ENCODE results near the gene PEX11G.

The PEX11G gene

GRCh38 chr19:7488736-7489353 is at the start of gene PEX11G:
PEX11G (minus strand) TSS chr19:7489035; CDS start chr19:7489010, 25 bp downstream.
- TF ChIP-seq CTCF (IDR thresholded peaks at IDR 0.05; ENCODE audit: low read depth, low read length) = no peak
- in situ Hi-C loops (cut with HindIII; ENCODE audit: low sequenced_read_pairs) = no loop called here
- DNase-seq (ENCODE audit: low read depth, low spot score) = peak; percentile 88
- H3K4me3 ChIP-seq (ENCODE audit: low read depth, low read length) = peak within 1 kb of the TSS; percentile 66

- in situ Hi-C loops (cut with HindIII; ENCODE audit: low sequenced_read_pairs) = no loop called here
- TF ChIP-seq CTCF (IDR thresholded peaks at IDR 0.05; ENCODE audit: low read depth, low read length) = no peak
- DNase-seq (ENCODE audit: low read depth, low spot score) = no peak
- peak overlapping the region; percentile 96 for H3K4me3 ChIP-seq (ENCODE audit: low read depth, low read length)
Observed at GRCh38 chr19:7535998-7536695, 47.3 kb upstream of the PEX11G start.

- in situ Hi-C loops (cut with HindIII; ENCODE audit: low sequenced_read_pairs) = no loop called here
- peak; percentile 95 for DNase-seq (ENCODE audit: low read depth, low spot score)
- H3K4me3 ChIP-seq (ENCODE audit: low read depth, low read length) = peak within 1 kb of the TSS; percentile 96
- no peak for TF ChIP-seq CTCF (IDR thresholded peaks at IDR 0.05; ENCODE audit: low read depth, low read length)
Observed at GRCh38 chr19:7535047-7535997, 46.5 kb upstream of the PEX11G start, which contains the start of gene PNPLA6. PNPLA6 (plus strand) TSS chr19:7535717; CDS start chr19:7535789, 72 bp downstream.

GRCh38 chr19:7534531-7535046 is 45.8 kb upstream of the PEX11G start:
- in situ Hi-C loops (cut with HindIII; ENCODE audit: low sequenced_read_pairs) = no loop called here
- peak overlapping the region; percentile 96 for H3K4me3 ChIP-seq (ENCODE audit: low read depth, low read length)
- peak; percentile 29 for TF ChIP-seq CTCF (IDR thresholded peaks at IDR 0.05; ENCODE audit: low read depth, low read length)
- DNase-seq (ENCODE audit: low read depth, low spot score) = peak; percentile 81

GRCh38 chr19:7533925-7534480 is 45.2 kb upstream of the PEX11G start:
- in situ Hi-C loops (cut with HindIII; ENCODE audit: low sequenced_read_pairs) = no loop called here
- DNase-seq (ENCODE audit: low read depth, low spot score) = peak; percentile 93
- TF ChIP-seq CTCF (IDR thresholded peaks at IDR 0.05; ENCODE audit: low read depth, low read length) = no peak
- peak overlapping the region; percentile 96 for H3K4me3 ChIP-seq (ENCODE audit: low read depth, low read length)

Measured in astrocyte of the spinal cord (primary cell).